GM19035 (cell line): Measurements from ENCODE around the gene FRMD1.

Experiments used
- ATAC-seq: cut with Tn5 transposase; IDR thresholded peaks from one replicate; pipeline ENCODE4 v1.9.1; 2021; ENCODE audit not compliant: unreplicated experiment

Gene FRMD1

DNA sequence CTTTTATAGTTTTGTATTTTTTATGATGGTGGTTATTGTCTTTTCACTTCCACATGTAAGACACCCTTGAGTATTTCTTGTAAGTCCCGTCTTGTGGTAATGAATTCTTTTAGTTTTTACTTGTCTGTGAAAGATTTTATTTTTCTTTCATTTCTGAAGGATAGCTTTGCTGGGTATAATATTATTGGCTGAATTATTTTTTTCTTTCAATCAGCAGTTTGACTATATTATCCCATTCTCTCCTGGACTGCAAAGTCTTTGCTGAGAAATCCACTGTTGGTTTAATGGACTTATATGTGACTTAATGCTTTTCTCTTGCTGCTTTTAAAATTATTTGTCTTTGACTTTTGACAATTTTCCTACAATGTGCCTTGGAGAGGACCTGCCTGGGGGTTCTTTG is 67.7 kb downstream of the FRMD1 start:
- no peak for ATAC-seq

GRCh38 chr6:168009331-168009730 is 69.7 kb downstream of the FRMD1 start:
- no peak for ATAC-seq

DNA sequence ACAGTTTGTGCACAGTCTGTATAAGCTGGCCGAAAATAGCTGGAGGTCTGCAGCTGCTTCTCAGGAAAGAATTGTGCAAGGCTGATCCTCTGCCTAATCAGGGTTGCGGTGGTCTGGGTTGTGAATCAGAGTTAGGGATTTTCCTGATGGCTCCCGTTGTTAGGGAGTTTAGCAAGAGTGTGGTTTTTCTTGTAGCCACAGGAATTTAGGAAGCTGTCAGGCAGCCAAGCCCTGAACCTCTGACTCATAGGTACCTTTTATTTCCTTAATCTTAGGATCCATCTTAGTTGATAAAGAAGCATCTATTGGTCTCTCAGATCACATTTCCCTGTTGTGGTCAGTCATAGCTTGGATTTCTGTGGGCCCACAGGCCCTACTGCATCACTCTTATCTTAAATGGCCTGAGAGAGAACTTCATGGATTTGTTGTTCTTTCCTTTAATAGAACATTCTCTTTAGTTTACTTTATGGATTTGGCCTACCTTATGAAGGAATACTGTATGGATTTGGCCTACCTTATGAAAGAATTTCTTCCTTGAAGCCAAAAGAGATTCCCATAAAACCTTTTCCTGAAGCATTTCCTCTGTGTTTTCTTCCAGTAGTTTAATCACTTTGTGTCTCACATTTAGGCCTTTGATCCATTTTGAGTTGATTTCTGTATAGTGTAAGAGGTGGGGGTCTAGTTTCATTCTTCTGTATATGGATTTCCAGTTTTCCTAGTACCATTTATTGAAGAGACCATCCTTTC is 71.2 kb downstream of the FRMD1 start:
- no peak for ATAC-seq

DNA sequence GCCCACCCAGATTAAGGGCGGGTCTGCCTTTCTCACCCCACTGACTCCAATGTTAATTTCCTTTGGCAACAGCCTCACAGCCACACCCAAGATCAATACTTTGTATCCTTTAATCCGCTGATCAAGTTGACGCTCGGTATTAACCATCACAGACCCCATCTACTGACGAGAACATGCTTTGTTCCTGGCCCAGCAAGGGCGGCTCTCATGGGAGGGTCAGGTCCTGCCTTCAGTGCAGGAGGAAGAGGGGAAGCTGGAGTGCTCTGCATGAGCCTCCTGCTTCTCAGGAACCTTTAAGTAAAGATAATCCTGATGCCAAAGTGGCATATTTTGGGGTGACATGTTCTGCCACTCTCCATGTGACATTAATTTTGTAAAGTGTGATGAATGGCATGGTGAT is 73.2 kb downstream of the FRMD1 start:
- no peak for ATAC-seq

DNA sequence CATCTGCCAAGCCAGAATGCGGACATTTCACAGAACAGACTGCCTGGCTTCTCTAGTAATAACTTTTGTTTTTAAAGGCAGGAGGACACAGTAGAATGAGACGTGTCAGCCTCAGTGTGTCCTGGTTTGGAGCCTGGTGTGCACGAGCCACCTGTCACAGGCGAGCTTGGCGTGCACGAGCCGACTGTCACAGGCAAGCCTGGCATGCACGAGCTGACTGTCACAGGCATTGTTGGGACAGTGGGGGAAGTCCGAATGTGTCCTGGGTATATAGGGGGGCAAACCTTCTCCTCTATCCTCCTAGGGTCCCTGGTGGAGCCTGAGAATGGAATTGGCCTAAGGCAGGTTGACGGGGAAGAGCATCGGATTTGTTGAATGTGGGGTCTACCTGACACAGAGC is 74.1 kb downstream of the FRMD1 start:
- ATAC-seq: no peak

DNA sequence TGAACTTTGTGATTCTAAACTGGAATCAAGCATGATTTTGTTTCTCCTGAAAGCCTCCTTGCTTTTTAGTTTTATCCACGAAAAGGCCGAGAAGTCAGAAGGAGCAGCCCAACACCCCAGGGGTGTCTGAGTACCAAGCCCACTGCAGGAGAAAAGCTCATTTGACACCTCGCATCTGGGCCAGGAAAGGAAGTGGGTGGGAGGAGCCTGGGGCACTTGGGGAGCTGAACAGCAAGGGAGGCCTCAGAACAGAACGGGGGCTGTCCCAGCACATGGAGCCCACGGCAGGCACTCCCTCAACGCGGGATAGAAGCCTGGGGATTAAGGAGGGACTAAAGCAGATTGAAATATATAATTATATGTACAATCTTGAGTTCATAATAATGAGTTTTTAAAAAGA is 75.0 kb downstream of the FRMD1 start:
- ATAC-seq: no peak
